ENCODE measurements around the gene RAP1GAP2. TPM values are rescaled to one million over a fixed set of nuclear protein-coding genes. Genes with fewer than 3 reads are reported as not detected.

RAP1GAP2 gene
- total RNA-seq, 1 experiment from 2014 or later, result 72.8 TPM

DNA sequence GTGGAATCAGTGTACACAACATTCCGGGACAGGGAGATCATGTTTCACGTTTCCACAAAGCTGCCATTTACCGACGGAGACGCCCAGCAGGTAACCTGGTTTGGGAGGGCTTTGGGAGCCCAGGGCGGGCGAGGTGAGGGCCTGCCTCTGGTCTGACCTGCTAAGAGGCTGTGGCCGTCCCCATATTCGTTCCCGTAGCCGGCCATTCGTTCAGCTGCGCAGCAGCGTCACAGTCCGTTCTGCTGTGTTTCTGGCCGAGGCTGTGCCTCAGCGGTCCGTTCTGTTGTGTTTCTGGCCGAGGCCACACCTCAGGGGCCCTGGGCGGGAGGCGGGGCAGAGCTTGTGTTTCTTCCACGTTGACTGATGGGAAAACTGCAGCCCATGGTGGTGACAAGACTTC is 199.1 kb downstream of the RAP1GAP2 start:
- ChIA-PET POLR2A (no interaction called here), CTCF (interaction anchor here (0.9 to 1.7 kb wide), 2 partner anchors 18 to 170 kb away, joined by 4 to 7 read pairs; no protein-coding TSS in a partner anchor)
- Mint-ChIP-seq H3K36me3 (peaks cover 50% of the 10 kb centered on the region), H3K9me3 (no peaks in the 10 kb centered on the region), H3K4me3 (no peak overlapping the region), H3K27ac (peak overlapping the region; percentile 84; the same call in 1 of the 2 replicates), H3K27me3 (ENCODE audit: low read depth) (no peaks in the 10 kb centered on the region), H3K4me1 (no peaks in the 10 kb centered on the region)
- ATAC-seq, result no peak
- no peak for TF ChIP-seq SP1 (CRISPR knock-in tag; conservative IDR thresholded peaks at IDR 0.05)
- no peak for TF ChIP-seq NFYB (CRISPR knock-in tag; conservative IDR thresholded peaks at IDR 0.05; ENCODE audit: low read depth)
- TF ChIP-seq, protein P1, sequence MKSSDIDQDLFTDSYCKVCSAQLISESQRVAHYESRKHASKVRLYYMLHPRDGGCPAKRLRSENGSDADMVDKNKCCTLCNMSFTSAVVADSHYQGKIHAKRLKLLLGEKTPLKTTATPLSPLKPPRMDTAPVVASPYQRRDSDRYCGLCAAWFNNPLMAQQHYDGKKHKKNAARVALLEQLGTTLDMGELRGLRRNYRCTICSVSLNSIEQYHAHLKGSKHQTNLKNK (CRISPR knock-in tag; IDR thresholded peaks at IDR 0.05), result no peak
- no peak for TF ChIP-seq EMX1 (CRISPR knock-in tag; IDR thresholded peaks at IDR 0.05)
- TF ChIP-seq NR1H2 (CRISPR knock-in tag; IDR thresholded peaks at IDR 0.05), result no peak
- no peak for TF ChIP-seq ZNF121 (CRISPR knock-in tag; IDR thresholded peaks at IDR 0.05)
- TF ChIP-seq FOXK1 (CRISPR knock-in tag; IDR thresholded peaks at IDR 0.05), result no peak
- TF ChIP-seq, protein P2, sequence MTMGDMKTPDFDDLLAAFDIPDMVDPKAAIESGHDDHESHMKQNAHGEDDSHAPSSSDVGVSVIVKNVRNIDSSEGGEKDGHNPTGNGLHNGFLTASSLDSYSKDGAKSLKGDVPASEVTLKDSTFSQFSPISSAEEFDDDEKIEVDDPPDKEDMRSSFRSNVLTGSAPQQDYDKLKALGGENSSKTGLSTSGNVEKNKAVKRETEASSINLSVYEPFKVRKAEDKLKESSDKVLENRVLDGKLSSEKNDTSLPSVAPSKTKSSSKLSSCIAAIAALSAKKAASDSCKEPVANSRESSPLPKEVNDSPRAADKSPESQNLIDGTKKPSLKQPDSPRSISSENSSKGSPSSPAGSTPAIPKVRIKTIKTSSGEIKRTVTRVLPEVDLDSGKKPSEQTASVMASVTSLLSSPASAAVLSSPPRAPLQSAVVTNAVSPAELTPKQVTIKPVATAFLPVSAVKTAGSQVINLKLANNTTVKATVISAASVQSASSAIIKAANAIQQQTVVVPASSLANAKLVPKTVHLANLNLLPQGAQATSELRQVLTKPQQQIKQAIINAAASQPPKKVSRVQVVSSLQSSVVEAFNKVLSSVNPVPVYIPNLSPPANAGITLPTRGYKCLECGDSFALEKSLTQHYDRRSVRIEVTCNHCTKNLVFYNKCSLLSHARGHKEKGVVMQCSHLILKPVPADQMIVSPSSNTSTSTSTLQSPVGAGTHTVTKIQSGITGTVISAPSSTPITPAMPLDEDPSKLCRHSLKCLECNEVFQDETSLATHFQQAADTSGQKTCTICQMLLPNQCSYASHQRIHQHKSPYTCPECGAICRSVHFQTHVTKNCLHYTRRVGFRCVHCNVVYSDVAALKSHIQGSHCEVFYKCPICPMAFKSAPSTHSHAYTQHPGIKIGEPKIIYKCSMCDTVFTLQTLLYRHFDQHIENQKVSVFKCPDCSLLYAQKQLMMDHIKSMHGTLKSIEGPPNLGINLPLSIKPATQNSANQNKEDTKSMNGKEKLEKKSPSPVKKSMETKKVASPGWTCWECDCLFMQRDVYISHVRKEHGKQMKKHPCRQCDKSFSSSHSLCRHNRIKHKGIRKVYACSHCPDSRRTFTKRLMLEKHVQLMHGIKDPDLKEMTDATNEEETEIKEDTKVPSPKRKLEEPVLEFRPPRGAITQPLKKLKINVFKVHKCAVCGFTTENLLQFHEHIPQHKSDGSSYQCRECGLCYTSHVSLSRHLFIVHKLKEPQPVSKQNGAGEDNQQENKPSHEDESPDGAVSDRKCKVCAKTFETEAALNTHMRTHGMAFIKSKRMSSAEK (CRISPR knock-in tag; IDR thresholded peaks at IDR 0.05; ENCODE audit: borderline replicate concordance), result no peak
- TF ChIP-seq, protein P3, sequence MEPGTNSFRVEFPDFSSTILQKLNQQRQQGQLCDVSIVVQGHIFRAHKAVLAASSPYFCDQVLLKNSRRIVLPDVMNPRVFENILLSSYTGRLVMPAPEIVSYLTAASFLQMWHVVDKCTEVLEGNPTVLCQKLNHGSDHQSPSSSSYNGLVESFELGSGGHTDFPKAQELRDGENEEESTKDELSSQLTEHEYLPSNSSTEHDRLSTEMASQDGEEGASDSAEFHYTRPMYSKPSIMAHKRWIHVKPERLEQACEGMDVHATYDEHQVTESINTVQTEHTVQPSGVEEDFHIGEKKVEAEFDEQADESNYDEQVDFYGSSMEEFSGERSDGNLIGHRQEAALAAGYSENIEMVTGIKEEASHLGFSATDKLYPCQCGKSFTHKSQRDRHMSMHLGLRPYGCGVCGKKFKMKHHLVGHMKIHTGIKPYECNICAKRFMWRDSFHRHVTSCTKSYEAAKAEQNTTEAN (CRISPR knock-in tag; IDR thresholded peaks at IDR 0.05), result no peak
- TF ChIP-seq, protein P4, sequence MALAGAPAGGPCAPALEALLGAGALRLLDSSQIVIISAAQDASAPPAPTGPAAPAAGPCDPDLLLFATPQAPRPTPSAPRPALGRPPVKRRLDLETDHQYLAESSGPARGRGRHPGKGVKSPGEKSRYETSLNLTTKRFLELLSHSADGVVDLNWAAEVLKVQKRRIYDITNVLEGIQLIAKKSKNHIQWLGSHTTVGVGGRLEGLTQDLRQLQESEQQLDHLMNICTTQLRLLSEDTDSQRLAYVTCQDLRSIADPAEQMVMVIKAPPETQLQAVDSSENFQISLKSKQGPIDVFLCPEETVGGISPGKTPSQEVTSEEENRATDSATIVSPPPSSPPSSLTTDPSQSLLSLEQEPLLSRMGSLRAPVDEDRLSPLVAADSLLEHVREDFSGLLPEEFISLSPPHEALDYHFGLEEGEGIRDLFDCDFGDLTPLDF (CRISPR knock-in tag; IDR thresholded peaks at IDR 0.05), result no peak
- no peak for TF ChIP-seq NR2C2 (CRISPR knock-in tag; IDR thresholded peaks at IDR 0.05)
- no peak for TF ChIP-seq TEAD4 (CRISPR knock-in tag; IDR thresholded peaks at IDR 0.05)
- TF ChIP-seq ZNF317 (CRISPR knock-in tag; IDR thresholded peaks at IDR 0.05; ENCODE audit: borderline replicate concordance, low read depth), result no peak
- no peak for TF ChIP-seq ZNF263 (CRISPR knock-in tag; IDR thresholded peaks at IDR 0.05; ENCODE audit: low read depth)
- TF ChIP-seq, protein P5, sequence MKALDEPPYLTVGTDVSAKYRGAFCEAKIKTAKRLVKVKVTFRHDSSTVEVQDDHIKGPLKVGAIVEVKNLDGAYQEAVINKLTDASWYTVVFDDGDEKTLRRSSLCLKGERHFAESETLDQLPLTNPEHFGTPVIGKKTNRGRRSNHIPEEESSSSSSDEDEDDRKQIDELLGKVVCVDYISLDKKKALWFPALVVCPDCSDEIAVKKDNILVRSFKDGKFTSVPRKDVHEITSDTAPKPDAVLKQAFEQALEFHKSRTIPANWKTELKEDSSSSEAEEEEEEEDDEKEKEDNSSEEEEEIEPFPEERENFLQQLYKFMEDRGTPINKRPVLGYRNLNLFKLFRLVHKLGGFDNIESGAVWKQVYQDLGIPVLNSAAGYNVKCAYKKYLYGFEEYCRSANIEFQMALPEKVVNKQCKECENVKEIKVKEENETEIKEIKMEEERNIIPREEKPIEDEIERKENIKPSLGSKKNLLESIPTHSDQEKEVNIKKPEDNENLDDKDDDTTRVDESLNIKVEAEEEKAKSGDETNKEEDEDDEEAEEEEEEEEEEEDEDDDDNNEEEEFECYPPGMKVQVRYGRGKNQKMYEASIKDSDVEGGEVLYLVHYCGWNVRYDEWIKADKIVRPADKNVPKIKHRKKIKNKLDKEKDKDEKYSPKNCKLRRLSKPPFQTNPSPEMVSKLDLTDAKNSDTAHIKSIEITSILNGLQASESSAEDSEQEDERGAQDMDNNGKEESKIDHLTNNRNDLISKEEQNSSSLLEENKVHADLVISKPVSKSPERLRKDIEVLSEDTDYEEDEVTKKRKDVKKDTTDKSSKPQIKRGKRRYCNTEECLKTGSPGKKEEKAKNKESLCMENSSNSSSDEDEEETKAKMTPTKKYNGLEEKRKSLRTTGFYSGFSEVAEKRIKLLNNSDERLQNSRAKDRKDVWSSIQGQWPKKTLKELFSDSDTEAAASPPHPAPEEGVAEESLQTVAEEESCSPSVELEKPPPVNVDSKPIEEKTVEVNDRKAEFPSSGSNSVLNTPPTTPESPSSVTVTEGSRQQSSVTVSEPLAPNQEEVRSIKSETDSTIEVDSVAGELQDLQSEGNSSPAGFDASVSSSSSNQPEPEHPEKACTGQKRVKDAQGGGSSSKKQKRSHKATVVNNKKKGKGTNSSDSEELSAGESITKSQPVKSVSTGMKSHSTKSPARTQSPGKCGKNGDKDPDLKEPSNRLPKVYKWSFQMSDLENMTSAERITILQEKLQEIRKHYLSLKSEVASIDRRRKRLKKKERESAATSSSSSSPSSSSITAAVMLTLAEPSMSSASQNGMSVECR (CRISPR knock-in tag; IDR thresholded peaks at IDR 0.05; ENCODE audit: borderline replicate concordance), result no peak
- DNase-seq (ENCODE audit: low spot score), result no peak
